Measurements from ENCODE around the gene ZNF560. TPM values are rescaled to one million over a fixed set of nuclear protein-coding genes. Genes with fewer than 3 reads are reported as not detected.
A peak's percentile ranks its signal among the peaks of the same experiment; 100 is the strongest.

ZNF560 gene
- total and polyA plus RNA-seq, 9 of the 15 experiments (the other 6 are each of a cell fraction or from before 2014, with no cell fraction given): 0.04 to 0.18 (median 0.05) TPM; not detected in 3

- no peak for FAIRE-seq
- in situ Hi-C loops (cut with MboI): no loop called here
- Histone ChIP-seq H3K27ac (ENCODE audit: extremely low read depth, low read depth, low read length) (no peak overlapping the region), H3K79me2 (ENCODE audit: control insufficient read depth, insufficient read depth, low read length) (no peaks in the 10 kb centered on the region), H3K4me3 (no peak overlapping the region), H3K9me3 (replicated peaks; ENCODE audit: control insufficient read depth, insufficient read depth, low read depth, low read length) (peaks cover 3% of the 10 kb centered on the region; the same call in 1 of the 2 replicates), H4K20me1 (replicated peaks; ENCODE audit: control insufficient read depth, insufficient read depth, low read length) (no peaks in the 10 kb centered on the region), H2AFZ (ENCODE audit: low read depth, low read length) (no peak overlapping the region), H3K4me2 (ENCODE audit: insufficient read depth, low read length) (no peak overlapping the region), H3K9ac (ENCODE audit: insufficient read depth in 1 of 2, low read depth in 2 of 2, low read length in 2 of 2) (no peak overlapping the region), H3K36me3 (ENCODE audit: control insufficient read depth, insufficient read depth, low read length) (no peaks in the 10 kb centered on the region), H3K4me1 (replicated peaks in 1 of 2; ENCODE audit: control insufficient read depth in 2 of 2, insufficient read depth in 2 of 2, low read length in 2 of 2) (no peaks in the 10 kb centered on the region), H3K9me1 (ENCODE audit: control insufficient read depth, insufficient read depth, low read length) (no peaks in the 10 kb centered on the region), H3K27me3 (ENCODE audit: control insufficient read depth in 2 of 2, insufficient read depth in 2 of 2, low read length in 2 of 2) (no peaks in the 10 kb centered on the region)
- TF ChIP-seq ZNF274 (IDR thresholded peaks at IDR 0.05; ENCODE audit: borderline replicate concordance, low read depth, low read length): peak; percentile 83
- TF ChIP-seq, protein P1, sequence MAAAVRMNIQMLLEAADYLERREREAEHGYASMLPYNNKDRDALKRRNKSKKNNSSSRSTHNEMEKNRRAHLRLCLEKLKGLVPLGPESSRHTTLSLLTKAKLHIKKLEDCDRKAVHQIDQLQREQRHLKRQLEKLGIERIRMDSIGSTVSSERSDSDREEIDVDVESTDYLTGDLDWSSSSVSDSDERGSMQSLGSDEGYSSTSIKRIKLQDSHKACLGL (CRISPR knock-in tag; IDR thresholded peaks at IDR 0.05; ENCODE audit: borderline replicate concordance, poor library complexity, severe bottlenecking): no peak
- no peak for TF ChIP-seq CREBBP (IDR thresholded peaks at IDR 0.05; ENCODE audit: low read depth, low read length)
- no peak for TF ChIP-seq XRCC5 (IDR thresholded peaks at IDR 0.05; ENCODE audit: low read depth, low read length)
- TF ChIP-seq CBX2 (IDR thresholded peaks at IDR 0.05; ENCODE audit: insufficient read depth, low read length, poor library complexity, severe bottlenecking): no peak
- no peak for TF ChIP-seq POLR2AphosphoS5 (IDR thresholded peaks at IDR 0.05; ENCODE audit: control insufficient read depth, insufficient read depth, low read depth, low read length)
- no peak for TF ChIP-seq HNRNPLL (IDR thresholded peaks at IDR 0.05; ENCODE audit: low read depth, low read length, poor library complexity, severe bottlenecking)
- TF ChIP-seq ZNF224 (CRISPR knock-in tag; IDR thresholded peaks at IDR 0.05): no peak
- TF ChIP-seq KLF16 (IDR thresholded peaks at IDR 0.05): no peak
- TF ChIP-seq ELF4 (CRISPR knock-in tag; IDR thresholded peaks at IDR 0.05): no peak
- 0 out of 2 replicates have a peak, but pooled peaks have one; percentile 46 for TF ChIP-seq ZNF75A (CRISPR knock-in tag; IDR thresholded peaks at IDR 0.05)
- TF ChIP-seq ADNP (tag; IDR thresholded peaks at IDR 0.05): no peak
- TF ChIP-seq NR4A1 (CRISPR knock-in tag; IDR thresholded peaks at IDR 0.05): no peak
- no peak for TF ChIP-seq NR4A1 (tag; IDR thresholded peaks at IDR 0.05)
- POLR2A ChIA-PET: no interaction called here
- intact Hi-C loops (cut with micrococcal nuclease): no loop called here
- no peak for ATAC-seq
- CTCF ChIA-PET (ENCODE audit: low intra/inter-chr PET ratio): no interaction called here
- BruUV-seq (replicated peaks): no TSS peak
- WGBS (ENCODE audit: insufficient coverage, low coverage, missing lambda C conversion rate): 0% methylated on average over 7 of the region's 7 CpGs
- no peak for DNase-seq (ENCODE audit: extremely low read depth in 1 of 4, low spot score in 3 of 4)
Observed at GRCh38 chr19:9467161-9467560, 31.3 kb downstream of the ZNF560 start.

Measured in K562 (cell line).